K562 (cell line): ENCODE measurements around the gene UNC119B. TPM values are rescaled to one million over a fixed set of nuclear protein-coding genes. Genes with fewer than 3 reads are reported as not detected.
A peak's percentile ranks its signal among the peaks of the same experiment; 100 is the strongest.

Source experiments
- EHMT2 ChIP-seq: fragments of 450-650 bp; IDR thresholded peaks from 2 replicates; pipeline ENCODE4 v1.6.1; 2018; ENCODE audit warnings: antibody characterized with exemption
- GATAD2A ChIP-seq: fragments of 450-650 bp; IDR thresholded peaks from 2 replicates; pipeline ENCODE4 v1.6.1; 2017
- HDAC2 ChIP-seq: fragments of 450-650 bp; IDR thresholded peaks from 2 replicates; pipeline ENCODE4 v1.6.1; 2016; ENCODE audit warnings: mild to moderate bottlenecking
- HDAC3 ChIP-seq: fragments of 450-650 bp; IDR thresholded peaks from 2 replicates; pipeline ENCODE4 v1.6.1; 2018; ENCODE audit warnings: borderline replicate concordance, mild to moderate bottlenecking, moderate library complexity; ENCODE audit not compliant: partially characterized antibody
- IRF2 ChIP-seq: sonication (generic); formaldehyde crosslinking; IDR thresholded peaks from 2 replicates; pipeline ENCODE4 v1.8.1; 2022; ENCODE audit warnings: mild to moderate bottlenecking, missing genetic modification reagents
- JUNB ChIP-seq: fragments of 450-650 bp; formaldehyde crosslinking; conservative IDR thresholded peaks from 2 replicates; pipeline ENCODE4 v1.4.0; 2020; ENCODE audit warnings: mild to moderate bottlenecking
- KDM2B ChIP-seq: fragments of 250-450 bp; sonication (Bioruptor Pico); IDR thresholded peaks from 2 replicates; pipeline ENCODE4 v1.8.0; 2021; ENCODE audit warnings: mild to moderate bottlenecking, moderate library complexity
- NFIX ChIP-seq: fragments of 250-450 bp; sonication (Bioruptor Pico); IDR thresholded peaks from 2 replicates; pipeline ENCODE4 v1.4.0; 2020; ENCODE audit warnings: low read depth, mild to moderate bottlenecking, moderate library complexity
- RBBP5 ChIP-seq: fragments of 200-600 bp; sonication (generic); IDR thresholded peaks from 2 replicates; pipeline ENCODE4 v1.6.1; 2012; ENCODE audit warnings: borderline replicate concordance, mild to moderate bottlenecking, low read length, control low read depth, inconsistent platforms; ENCODE audit not compliant: insufficient read depth, poor library complexity, severe bottlenecking
- SMC3 ChIP-seq: conservative IDR thresholded peaks from 2 replicates; pipeline ENCODE4 v1.6.1; 2011; ENCODE audit warnings: low read depth, low read length, improper control_type of control experiment; ENCODE audit not compliant: insufficient read depth
- SNIP1 ChIP-seq: fragments of 450-650 bp; IDR thresholded peaks from 2 replicates; pipeline ENCODE4 v1.7.1; 2017; ENCODE audit warnings: low read depth, mild to moderate bottlenecking
- ZNF146 ChIP-seq: IDR thresholded peaks from one replicate; pipeline ENCODE4 v1.6.1; 2018; ENCODE audit warnings: missing compliant biosample characterization; ENCODE audit not compliant: unreplicated experiment
- ZNF212 ChIP-seq: fragments of 450-650 bp; formaldehyde crosslinking; IDR thresholded peaks from 2 replicates; pipeline ENCODE4 v1.4.0; 2020; ENCODE audit warnings: mild to moderate bottlenecking
- ZNF695 ChIP-seq: fragments of 450-650 bp; formaldehyde crosslinking; IDR thresholded peaks from 2 replicates; pipeline ENCODE4 v1.4.0; 2020; ENCODE audit warnings: mild to moderate bottlenecking, moderate library complexity
- ZNF766 ChIP-seq: fragments of 200-800 bp; sonication (Bioruptor generic); conservative IDR thresholded peaks from 2 replicates; pipeline ENCODE4 v1.6.1; 2016; ENCODE audit warnings: missing genetic modification characterization, missing compliant biosample characterization
- polyA plus RNA-seq, 8 experiments: library from polyadenylated mRNA; depleted of rRNA in 4 of 8; stranded (reverse) in 5 of 8; unstranded in 3 of 8; fragments of >200 nt; fragmentation: Nextera tagmentation in 2 of 8; fragmentation: Illumina TruSeq in 1 of 8; extraction: Ambion mirVana in 2 of 8; extraction: Trizol in 1 of 8; gene quantifications; 2 replicates each; pipeline versions ENCODE4 v1.2.1 to v1.2.3, GENCODE V29; 2011 to 2014; ENCODE audit warnings: inconsistent platforms in 1 of 8, missing spikeins in 1 of 8
- total RNA-seq, 7 experiments: library from RNA; depleted of rRNA in 6 of 7; stranded (reverse); fragments of >200 nt in 6 of 7; fragmentation: Illumina TruSeq in 2 of 7; extraction: Trizol in 2 of 7; gene quantifications; 2 replicates each; pipeline versions ENCODE4 v1.2.1 to v1.2.3, GENCODE V29; 2011 to 2021; ENCODE audit warnings: low replicate concordance in 1 of 7
- TF ChIP-seq, protein P1 (sequence below): fragments of 250-450 bp; sonication (Bioruptor Pico); IDR thresholded peaks from 2 replicates; pipeline ENCODE4 v1.4.0; 2020
- TF ChIP-seq, protein P2 (sequence below): sonication (generic); IDR thresholded peaks from 2 replicates; pipeline ENCODE4 v1.6.1; 2016
- TF ChIP-seq, protein P3 (sequence below): fragments of 450-650 bp; formaldehyde crosslinking; IDR thresholded peaks from 2 replicates; pipeline ENCODE4 v1.4.0; 2022; ENCODE audit warnings: missing genetic modification characterization
- TF ChIP-seq, protein P4 (sequence below): fragments of 250-450 bp; sonication (Bioruptor Pico); IDR thresholded peaks from 2 replicates; pipeline ENCODE4 v1.5.0; 2021; ENCODE audit warnings: mild to moderate bottlenecking, borderline replicate concordance

The UNC119B gene
- total and polyA plus RNA-seq, 9 of the 15 experiments (the other 6 are each of a cell fraction or from before 2014, with no cell fraction given): 4.0 to 34.5 (median 15.1) TPM

DNA sequence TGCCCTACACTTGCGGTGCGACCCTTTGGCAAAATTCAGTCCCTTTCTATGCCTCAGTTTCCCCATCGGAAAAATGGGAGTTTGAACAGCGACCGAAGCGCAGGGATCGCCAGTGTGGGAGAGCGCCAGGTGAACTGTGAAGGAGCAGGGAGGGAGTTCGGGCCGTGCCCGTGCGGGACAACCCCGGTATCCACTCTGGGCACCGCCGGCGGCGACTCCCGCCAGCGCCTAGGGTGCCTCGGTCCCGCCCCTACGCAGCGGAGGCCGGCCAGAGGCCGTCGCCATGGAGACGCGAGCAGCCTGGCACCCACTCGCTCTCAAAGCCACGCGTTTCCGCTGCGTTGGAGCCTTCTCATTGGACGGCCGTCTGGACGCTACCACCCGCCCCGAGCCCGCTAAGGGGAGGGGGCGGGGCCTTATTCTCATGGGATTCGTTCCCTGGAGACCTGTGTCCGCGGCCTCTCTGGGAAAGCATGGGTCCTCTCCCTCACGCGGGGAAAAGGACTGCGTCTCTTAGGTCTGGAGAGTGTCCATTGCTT lies 24.0 kb upstream of the UNC119B start (continued):
- no peak for TF ChIP-seq EHMT2
- no peak for TF ChIP-seq NFIX (CRISPR knock-in tag)
- TF ChIP-seq ZNF766: no peak
- TF ChIP-seq KDM2B (CRISPR knock-in tag): no peak
- TF ChIP-seq, protein P1, sequence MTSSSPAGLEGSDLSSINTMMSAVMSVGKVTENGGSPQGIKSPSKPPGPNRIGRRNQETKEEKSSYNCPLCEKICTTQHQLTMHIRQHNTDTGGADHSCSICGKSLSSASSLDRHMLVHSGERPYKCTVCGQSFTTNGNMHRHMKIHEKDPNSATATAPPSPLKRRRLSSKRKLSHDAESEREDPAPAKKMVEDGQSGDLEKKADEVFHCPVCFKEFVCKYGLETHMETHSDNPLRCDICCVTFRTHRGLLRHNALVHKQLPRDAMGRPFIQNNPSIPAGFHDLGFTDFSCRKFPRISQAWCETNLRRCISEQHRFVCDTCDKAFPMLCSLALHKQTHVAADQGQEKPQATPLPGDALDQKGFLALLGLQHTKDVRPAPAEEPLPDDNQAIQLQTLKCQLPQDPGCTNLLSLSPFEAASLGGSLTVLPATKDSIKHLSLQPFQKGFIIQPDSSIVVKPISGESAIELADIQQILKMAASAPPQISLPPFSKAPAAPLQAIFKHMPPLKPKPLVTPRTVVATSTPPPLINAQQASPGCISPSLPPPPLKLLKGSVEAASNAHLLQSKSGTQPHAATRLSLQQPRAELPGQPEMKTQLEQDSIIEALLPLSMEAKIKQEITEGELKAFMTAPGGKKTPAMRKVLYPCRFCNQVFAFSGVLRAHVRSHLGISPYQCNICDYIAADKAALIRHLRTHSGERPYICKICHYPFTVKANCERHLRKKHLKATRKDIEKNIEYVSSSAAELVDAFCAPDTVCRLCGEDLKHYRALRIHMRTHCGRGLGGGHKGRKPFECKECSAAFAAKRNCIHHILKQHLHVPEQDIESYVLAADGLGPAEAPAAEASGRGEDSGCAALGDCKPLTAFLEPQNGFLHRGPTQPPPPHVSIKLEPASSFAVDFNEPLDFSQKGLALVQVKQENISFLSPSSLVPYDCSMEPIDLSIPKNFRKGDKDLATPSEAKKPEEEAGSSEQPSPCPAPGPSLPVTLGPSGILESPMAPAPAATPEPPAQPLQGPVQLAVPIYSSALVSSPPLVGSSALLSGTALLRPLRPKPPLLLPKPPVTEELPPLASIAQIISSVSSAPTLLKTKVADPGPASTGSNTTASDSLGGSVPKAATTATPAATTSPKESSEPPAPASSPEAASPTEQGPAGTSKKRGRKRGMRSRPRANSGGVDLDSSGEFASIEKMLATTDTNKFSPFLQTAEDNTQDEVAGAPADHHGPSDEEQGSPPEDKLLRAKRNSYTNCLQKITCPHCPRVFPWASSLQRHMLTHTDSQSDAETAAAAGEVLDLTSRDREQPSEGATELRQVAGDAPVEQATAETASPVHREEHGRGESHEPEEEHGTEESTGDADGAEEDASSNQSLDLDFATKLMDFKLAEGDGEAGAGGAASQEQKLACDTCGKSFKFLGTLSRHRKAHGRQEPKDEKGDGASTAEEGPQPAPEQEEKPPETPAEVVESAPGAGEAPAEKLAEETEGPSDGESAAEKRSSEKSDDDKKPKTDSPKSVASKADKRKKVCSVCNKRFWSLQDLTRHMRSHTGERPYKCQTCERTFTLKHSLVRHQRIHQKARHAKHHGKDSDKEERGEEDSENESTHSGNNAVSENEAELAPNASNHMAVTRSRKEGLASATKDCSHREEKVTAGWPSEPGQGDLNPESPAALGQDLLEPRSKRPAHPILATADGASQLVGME (CRISPR knock-in tag): no peak
- TF ChIP-seq, protein P2, sequence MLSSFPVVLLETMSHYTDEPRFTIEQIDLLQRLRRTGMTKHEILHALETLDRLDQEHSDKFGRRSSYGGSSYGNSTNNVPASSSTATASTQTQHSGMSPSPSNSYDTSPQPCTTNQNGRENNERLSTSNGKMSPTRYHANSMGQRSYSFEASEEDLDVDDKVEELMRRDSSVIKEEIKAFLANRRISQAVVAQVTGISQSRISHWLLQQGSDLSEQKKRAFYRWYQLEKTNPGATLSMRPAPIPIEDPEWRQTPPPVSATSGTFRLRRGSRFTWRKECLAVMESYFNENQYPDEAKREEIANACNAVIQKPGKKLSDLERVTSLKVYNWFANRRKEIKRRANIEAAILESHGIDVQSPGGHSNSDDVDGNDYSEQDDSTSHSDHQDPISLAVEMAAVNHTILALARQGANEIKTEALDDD: no peak
- peak; percentile 58; the same call in 1 of the 2 replicates for TF ChIP-seq HDAC2
- TF ChIP-seq, protein P3, sequence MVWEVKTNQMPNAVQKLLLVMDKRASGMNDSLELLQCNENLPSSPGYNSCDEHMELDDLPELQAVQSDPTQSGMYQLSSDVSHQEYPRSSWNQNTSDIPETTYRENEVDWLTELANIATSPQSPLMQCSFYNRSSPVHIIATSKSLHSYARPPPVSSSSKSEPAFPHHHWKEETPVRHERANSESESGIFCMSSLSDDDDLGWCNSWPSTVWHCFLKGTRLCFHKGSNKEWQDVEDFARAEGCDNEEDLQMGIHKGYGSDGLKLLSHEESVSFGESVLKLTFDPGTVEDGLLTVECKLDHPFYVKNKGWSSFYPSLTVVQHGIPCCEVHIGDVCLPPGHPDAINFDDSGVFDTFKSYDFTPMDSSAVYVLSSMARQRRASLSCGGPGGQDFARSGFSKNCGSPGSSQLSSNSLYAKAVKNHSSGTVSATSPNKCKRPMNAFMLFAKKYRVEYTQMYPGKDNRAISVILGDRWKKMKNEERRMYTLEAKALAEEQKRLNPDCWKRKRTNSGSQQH (CRISPR knock-in tag): no peak
- TF ChIP-seq JUNB (CRISPR knock-in tag): no peak
- TF ChIP-seq, protein P4, sequence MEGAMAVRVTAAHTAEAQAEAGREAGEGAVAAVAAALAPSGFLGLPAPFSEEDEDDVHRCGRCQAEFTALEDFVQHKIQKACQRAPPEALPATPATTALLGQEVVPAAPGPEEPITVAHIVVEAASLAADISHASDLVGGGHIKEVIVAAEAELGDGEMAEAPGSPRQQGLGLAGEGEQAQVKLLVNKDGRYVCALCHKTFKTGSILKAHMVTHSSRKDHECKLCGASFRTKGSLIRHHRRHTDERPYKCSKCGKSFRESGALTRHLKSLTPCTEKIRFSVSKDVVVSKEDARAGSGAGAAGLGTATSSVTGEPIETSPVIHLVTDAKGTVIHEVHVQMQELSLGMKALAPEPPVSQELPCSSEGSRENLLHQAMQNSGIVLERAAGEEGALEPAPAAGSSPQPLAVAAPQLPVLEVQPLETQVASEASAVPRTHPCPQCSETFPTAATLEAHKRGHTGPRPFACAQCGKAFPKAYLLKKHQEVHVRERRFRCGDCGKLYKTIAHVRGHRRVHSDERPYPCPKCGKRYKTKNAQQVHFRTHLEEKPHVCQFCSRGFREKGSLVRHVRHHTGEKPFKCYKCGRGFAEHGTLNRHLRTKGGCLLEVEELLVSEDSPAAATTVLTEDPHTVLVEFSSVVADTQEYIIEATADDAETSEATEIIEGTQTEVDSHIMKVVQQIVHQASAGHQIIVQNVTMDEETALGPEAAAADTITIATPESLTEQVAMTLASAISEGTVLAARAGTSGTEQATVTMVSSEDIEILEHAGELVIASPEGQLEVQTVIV (CRISPR knock-in tag): no peak
- TF ChIP-seq SNIP1: no peak
- TF ChIP-seq SMC3: no peak
- TF ChIP-seq RBBP5: no peak
- TF ChIP-seq GATAD2A: no peak
- no peak for TF ChIP-seq ZNF695 (CRISPR knock-in tag)
- no peak for TF ChIP-seq ZNF212 (CRISPR knock-in tag)
- no peak for TF ChIP-seq HDAC3
- TF ChIP-seq IRF2 (CRISPR knock-in tag): no peak
- no peak for TF ChIP-seq ZNF146
